ENCODE measurements around the gene LAMA3.
"Not testable (repeated sequence)": the region's sequence is repeated elsewhere in the genome, so short reads cannot be mapped to it uniquely, and the experiment has no call there.

LAMA3 gene

DNA sequence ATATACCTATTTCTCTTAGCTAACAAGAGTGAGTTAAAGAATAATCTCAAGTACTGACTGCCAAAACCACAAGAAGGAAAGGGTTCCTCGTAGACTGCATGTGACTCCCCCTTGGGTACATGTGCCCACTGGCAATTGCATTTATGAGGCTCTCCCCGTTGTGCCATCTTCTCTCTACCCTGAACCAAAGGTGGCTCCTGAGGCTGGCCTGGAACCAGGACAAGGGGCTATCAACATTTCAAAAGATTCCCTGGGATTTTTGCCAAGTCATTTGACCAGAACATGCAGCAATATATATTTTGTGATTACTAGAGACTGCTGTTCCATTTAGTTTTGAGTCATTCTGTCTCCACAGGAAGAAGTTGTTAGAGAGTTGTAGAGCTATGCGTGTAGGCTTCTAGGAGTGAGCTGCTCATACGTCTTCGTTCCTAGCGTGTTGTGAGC is 45.8 kb downstream of the LAMA3 start:
- peak; percentile 34 for DNase-seq

DNA sequence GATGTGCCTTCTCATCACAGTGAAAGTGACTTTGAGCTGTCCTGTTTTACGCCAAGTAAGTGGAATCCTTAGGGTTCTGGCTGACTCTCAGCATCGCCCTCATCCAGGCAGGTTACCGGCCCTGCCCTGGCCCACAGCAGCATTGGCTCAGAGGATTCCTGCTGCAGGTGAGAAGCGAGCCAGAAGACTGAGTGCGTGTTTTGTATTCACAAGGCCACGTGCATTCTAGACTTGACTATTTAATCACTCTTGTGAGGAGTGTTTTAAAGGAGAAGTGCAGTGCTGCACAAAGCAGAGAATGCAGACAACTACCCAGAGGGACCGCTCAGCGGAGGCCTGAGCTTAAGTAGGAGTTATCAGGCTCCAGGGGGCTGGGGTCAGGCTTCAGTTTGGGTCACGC is 48.3 kb downstream of the LAMA3 start:
- DNase-seq: no peak

DNA sequence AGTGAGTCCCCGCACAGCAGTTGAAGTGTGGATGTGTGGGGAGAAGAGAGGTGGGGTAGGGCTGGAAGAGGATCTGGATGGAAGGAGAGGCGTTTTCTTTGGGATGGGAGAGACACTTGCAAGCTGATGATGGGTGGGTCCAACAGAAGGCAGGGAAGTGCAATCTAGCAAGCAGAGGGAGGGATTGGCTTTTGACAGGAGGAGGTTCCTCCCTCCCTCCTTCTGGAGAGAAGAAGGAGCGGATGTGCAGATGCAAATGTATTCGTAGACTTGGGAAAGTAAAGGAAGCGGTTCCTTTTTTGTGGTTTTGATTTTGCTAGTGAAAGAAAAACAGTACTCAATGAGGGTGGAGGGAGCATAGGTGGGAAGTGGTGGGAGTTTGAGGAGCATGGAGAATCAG is 48.9 kb downstream of the LAMA3 start:
- DNase-seq: no peak

DNA sequence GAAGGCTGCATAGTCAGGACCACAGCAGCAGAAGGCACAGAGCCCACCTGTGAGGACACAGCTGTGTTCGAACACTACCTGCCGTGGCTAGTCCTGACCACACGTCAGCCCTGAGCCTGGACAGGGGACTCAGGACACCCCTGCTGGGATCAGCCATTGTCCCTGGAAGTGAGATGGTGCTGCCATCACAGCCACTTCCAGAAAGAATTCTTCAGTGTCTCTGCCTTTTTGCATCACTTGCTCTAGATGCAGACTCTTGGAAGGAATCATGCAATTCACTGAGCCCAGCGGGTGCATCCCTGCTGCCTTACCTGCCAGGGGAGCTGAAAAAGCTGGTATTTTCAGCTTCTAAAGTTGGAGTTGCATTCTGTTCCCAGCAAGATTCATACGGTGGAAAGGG is 49.3 kb downstream of the LAMA3 start:
- no peak for DNase-seq

DNA sequence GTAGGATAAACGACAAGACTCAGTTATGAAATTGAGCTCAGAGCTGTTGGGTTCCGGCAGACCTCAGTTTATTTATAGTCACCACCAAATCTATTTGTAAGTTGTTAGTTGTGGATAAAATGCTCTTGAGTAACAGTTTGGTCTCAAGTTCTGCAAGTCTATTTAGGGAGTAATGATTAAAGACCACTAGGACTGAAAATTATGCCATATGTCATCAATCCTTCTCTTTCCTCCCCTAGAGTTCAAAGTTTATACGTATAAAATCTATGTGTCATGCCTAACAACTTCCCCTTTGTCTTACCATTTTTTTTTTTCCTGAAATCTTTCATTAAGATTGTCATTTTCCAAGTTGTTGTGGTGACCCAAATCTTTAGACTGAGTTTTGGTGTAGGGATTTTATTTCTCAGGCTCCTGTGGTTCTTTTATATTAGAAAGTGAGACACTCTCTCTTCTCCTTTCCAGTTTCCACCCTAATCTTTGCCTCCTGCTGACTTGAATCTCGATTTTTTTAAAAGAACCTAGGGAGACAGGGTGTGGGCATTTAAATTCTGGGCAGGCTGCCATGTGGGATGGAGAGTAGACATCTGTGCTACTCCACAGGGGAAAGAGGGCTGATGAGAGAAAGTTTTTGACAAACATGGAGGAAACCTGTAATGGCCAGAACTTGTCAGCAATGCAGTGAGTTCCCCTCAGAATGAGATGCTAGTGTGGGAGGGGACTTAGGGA is 51.0 kb downstream of the LAMA3 start:
- peak; percentile 93 for DNase-seq

DNA sequence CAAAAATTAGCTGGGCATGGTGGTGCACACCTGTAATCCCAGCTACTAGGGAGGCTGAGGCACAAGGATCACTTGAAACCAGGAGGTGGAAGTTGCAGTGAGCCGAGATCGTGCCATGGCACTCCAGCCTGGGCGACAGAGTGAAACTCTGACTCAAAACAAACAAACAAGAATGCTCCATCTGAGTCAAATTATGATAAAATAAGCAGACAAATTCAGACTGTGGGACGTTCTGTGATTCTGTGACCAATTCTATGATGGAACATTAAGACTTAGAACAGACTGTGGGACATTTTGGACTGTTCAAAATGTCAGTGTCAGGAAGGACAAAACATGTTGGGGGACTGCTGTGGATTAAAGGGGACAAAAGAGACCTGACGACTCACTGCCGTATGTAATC is 52.7 kb downstream of the LAMA3 start:
- not testable (repeated sequence) for DNase-seq

DNA sequence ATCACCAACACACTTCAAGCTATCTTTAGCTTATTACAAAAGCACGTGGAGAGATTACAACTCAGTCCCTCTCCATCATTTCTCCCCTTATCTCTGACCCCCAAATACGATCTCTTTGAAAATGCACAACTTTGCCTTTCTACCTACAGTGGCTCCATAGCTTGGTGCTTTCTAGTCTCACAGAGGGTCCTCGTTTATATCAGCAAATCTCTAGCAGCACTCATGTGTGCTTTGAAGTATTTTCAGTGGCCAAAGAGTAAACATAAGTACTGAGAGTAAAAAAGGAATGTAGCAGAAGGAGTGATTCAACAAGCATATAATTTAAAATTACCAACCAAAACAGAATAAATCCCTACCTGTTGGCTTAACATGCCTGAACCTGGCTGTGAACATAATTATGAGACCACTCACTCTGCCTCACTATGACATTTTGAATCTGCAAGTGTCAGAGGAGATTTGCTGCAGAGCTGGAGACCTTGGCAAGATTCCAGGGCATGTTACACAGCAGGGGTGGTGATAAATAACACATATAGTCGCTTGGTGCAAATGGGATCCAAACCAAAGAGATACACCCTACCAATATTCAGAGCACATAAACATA is 54.6 kb downstream of the LAMA3 start:
- DNase-seq: peak; percentile 54

DNA sequence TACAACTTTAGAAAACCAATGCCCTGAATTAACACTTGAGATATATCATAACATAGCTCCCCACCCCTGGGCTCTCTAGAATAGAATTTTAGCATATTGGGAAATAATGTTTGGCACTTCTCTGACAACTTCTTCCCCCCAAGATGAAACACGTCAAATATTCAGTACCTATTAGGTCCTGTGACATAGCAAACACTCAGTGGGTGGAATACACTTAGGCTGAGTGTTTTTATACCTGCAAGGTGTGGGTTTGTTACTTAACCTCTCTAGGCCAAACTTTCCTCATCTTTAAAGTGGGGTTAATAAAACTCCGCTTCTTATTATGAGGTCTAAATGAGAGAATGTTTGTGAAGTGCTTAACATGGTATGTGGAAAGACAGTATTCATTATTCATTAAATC is 56.1 kb downstream of the LAMA3 start:
- no peak for DNase-seq

DNA sequence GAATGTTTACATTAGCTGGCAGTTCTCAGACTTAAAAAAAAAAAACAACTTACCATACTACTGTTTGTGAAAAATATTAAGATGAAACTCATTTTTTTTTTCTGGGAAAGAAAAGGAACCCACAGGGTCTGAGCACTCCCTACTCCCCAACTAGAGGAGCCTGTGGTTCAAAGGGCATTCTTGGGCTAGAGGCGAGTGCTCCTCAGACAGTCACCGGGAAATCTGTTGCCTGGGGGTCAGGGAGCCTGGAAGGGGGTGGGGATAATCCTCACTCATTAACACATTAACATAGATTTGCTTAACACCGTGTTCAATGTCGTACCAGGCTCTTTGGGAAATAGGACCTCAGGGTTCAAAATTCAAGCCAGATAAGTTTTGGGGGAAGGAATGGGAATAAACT is 57.6 kb downstream of the LAMA3 start:
- DNase-seq: no peak

DNA sequence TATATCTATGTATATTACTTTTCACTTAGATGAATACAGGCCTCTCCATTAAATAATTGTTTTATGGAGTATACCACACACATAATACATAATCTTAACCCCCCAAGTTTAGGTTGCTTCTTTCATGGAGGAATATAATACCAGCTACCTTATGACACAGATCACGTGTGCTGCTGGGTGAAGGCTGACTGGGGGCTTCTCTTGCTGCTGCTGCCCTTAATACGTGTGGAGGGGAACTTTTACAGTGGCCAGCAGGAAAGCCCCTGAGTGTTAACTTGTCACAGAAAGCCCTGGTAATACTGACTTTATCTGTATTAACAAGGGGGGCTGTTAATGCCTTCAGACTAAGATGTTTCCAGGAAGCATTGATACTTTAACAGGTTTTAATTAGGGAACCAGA is 63.1 kb downstream of the LAMA3 start:
- DNase-seq: no peak

DNA sequence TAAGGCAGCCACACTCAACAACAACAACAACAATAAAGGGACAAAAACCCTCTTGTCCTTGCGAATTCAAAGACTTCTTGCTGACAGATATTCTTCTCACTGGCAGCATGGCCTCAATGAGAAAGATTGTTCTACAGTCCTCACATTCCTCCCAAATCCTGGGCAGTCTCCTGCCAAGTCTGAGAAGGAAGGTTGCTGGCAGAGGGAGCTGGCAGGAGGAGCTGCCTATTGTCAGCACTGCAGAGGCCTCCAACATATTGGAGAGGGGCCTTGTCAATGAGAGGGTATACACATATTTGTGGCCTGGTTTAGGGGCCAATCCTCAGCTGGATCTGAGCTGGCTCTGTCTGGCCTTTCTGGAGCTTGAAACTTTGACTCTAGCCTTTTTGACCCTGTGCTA is 63.5 kb downstream of the LAMA3 start:
- no peak for DNase-seq

DNA sequence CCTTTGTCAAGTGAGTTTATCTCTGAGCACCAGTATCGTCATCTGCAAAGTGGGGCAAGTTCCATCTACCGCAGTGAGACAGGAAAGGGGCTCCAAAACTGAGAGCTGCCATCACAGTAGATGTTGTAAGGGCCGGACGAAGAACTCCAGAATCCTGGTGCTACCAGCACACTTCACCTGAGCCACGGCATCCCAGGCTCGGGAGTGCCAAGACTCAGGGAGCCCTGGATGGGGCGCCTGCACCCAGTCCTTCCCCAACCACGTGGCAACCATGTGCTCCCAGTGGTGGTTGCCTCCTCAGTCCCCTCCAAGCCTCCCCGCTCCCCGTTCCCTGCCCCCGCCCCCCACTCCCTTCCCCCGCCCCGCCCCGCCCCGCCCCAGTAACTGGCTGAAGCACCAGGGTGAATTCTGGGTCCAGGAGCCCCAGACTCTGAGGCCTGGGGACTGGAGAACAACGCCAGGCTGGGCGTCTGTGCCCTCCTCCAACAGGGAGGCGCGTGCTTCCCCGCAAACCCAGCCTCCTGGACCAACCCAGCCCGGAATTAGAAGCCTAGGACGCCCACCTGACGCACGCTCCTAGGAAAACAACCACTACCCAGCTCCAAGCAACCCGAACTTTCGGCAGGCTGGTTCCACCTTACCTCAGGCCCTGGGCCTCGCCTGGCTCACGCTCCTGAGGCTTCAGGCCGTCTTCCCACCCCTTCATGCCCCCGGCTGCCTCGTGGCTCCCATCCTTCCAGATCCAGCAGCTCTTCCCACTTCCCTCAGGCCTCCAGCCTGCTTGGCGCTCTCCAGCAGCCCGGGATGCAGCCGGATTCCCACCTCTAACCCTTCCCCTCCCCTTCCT is 67.6 kb downstream of the LAMA3 start:
- no peak for DNase-seq

DNA sequence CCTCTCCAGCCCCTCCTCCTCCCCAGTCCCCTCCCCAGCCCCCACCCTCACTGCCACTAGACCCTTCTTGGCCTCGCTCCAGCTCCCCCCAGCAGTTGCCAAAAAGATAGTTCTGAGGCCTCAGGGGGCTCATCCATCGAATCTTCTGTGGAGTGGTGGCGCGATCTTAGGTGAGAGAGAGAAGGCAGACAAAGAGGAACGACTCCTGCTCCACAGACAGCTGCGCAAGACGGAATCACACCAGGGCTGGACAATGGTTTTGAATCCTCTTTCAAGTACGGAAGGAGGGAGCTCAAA is 68.1 kb downstream of the LAMA3 start:
- DNase-seq: no peak

DNA sequence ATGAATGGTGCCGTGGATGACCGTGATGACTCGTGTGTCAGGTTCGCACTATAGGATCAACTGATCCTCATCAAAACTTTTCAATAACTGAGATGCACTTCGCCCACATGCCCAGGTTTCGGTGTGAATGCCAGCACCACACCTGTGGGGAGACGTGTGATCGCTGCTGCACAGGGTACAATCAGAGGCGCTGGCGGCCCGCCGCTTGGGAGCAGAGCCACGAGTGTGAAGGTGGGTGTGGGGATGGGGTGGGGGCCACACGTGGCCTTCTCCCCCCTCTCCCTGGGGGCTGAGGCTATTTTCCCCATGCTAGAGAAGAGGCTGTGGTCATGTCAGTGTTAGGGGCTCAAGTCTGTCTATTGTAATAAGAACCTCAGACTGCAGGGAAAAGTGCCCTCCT is 69.0 kb downstream of the LAMA3 start:
- no peak for DNase-seq

DNA sequence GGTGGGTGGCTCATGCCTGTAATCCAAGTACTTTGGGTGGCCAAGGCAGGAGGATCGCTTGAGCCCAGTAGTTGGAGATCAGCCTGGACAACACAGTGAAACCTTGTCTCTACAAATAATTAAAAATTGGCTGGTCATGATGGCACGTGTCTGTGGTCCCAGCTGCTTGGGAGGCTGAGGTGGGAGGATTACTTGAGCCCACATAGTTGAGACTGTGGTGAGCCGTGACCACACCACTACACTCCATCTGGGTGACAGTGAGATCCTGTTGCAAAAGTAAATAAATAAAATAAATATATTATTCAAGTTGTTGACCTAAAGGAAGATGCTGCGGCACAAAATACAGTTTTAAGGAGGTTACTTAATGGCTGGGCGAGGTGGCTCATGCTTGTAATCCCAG is 72.7 kb downstream of the LAMA3 start:
- no peak for DNase-seq

DNA sequence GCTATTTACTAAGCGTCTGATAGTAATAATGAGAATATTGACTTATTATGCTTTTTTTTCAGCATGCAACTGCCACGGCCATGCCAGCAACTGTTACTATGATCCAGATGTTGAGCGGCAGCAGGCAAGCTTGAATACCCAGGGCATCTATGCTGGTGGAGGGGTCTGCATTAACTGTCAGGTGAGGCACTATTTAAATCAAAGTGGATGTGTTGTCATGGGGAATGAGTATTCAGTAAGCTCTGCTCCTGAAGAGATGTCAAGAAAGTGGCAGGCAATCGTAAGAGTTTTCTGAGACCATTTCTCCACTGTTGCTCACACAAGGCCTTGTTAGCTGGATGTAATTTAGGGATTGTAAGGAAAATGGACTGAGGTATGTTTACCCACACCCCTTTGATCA is 74.1 kb downstream of the LAMA3 start:
- no peak for DNase-seq

DNA sequence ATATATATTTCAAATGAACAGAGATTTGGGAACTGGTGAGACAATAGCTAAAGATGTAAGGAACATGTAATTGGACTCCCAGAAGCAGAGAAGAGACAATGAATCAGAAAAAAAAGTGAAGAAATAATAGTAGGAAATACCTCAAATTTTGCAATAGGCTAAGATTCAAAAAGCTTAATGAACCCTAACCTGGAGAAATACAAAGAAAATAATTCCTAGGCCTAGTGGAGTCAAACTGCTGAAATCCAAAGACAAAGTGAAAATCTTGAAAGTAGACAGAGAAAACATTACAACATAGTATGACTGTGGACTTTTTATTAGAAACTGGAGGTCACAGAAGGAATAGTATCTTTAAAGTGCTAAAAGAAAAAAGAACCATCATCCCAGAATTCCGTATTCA is 76.7 kb downstream of the LAMA3 start:
- no peak for DNase-seq

DNA sequence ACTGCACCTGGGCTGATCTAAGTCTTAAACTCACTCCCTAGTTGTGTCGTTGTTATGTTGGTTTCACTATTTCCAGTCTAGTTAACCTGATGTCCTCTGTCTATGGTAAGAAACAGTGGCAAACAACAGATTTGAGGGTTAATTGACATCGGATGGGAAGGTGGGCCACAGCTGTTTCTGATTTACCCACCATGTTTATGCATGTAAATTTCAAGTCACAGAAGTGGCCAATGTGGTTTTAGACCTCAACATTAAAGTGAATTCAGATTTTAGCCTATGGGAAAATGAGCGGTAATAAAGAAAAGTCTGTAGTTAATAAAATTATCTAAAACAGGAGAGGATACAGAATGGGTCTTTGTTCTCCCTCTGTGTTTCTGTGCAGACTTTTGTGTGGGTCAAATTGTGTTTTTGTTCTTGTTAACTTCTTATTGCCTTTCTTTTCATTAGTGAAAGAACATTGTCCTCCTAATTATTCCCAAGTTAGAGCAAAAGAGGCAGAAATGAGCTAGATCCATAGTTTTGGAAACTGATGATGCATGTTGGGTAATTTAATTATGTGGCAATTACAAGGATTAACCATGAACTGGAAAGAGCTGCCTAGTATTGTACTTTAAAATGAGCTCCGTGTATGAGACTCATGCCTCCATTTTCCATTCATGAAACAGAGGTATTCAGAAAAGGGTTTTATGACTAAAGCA is 83.2 kb downstream of the LAMA3 start:
- DNase-seq: no peak

DNA sequence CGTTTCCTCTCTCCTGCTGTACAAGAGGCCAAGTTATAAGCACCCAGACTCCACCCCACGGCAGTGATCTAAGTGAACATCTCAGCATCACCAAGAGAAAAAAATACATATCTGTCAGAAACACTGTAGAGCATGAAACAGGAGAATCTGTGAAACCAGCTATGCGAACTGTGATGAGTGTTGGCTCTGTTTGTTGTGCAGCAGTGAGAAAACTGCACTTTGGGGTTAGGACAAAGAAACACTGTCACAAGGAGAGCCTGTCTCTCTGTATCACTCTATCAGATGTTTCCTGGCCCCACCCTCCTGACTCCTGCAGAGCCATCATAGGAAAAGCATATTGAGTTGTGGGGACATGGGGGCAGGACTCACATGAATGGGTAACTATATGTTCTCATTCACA is 87.1 kb downstream of the LAMA3 start:
- DNase-seq: no peak

DNA sequence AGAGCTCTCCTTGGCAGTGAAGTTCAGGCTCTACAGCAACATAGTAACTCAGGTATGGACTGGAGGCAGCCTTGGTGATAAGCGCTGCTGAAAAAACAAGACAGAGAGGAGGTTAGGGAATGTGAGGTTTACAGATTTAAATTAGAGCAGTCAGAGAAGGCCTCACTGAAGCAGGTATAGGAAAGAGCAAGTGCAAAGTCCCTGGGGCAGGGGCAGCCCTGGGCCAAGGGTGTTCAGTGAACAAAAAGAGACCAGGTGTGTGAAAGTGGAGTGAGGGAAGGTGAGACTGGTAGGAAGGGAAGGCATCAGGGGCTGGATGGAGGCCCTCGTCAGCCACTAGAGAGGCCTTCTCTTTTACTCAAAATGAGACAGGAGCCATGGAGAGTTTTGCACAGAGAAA is 89.6 kb downstream of the LAMA3 start:
- DNase-seq: no peak

DNA sequence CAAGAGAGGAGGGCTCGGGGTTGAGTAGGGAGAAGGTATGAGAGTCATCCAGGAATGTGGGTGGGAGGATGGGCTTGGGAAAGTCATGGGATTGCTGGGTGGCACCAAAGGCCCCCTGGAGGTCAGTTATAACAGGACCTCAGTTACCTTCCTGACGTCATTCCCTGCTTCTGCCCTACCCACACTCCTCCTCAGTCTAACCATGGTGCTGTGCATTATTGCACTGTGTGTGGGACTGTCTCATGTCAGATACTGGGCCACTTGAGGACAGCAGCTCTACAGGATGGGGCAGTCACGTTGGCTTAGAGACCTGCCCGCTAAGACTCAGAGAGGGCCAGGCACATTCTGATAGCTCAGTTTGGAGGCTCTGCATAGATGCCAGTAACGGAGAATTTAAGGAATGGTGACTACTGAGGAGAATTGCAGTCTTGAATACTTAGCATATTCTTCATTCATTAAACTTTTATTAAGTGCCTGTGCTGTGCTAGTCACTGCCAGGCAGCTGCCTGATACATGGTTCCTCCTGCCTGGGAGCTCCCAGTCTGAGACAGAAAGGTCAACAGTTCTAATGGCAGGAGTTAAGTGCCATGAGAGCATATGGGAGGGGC is 90.5 kb downstream of the LAMA3 start:
- DNase-seq: no peak

DNA sequence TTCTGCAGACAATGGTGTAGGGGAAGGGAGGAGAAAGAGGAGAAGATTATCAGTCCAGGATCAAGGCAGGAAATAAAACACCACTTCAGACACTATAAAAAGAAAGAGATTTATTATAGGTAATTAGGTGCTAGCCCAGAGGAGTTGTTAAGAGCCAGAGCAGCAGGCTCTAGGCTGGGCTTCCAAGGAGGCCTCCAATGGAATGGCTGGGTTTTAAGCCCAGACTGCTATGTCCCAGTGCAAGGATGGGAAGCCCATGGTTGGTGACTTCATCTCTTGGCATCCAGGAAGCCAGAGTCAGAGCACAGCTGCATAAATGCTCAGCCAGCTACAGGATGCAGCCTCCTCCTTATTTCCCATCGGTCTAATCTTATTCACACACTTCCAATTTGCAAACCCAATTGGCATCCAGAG is 95.6 kb downstream of the LAMA3 start:
- no peak for DNase-seq

DNA sequence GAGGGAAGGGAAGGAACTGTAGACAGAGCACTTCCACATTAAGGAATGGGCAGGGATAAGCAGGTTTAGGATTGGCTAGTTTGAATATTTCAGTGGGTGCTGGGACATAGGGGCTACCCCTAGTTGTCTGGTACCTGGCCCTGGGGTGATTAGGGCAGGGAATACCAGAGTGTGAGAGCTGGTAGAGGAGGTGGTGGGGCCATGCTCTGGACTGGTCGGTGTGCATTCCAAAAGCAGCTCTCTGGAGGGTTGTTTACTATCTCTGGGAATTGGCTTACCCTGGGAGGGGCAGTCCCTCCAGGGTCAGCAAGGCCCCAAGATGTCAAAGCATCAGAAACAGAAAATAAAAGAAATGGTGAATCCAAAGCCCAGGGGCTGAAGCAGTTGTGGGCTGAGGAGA is 103.8 kb downstream of the LAMA3 start:
- no peak for DNase-seq

Data from NCI-H2171 treated with DMSO at 0.1 percent for 48 hours (cell line).